DMS53 (cell line): ENCODE results near the gene AUNIP.

ENCODE experiments used
- DNase-seq: peaks from one replicate; lab custom pipeline; 2025; lab: John Stamatoyannopoulos, UW

Gene AUNIP

GRCh38 chr1:25794325-25794724 lies 64.9 kb downstream of the AUNIP start:
- DNase-seq = no peak

- no peak for DNase-seq
Observed at GRCh38 chr1:25793585-25794170, 65.6 kb downstream of the AUNIP start.

- no peak for DNase-seq
Observed at GRCh38 chr1:25792115-25792514, 67.1 kb downstream of the AUNIP start.

- no peak for DNase-seq
Observed at GRCh38 chr1:25790472-25790871, 68.8 kb downstream of the AUNIP start.

- no peak for DNase-seq
Observed at GRCh38 chr1:25787760-25788166, 71.5 kb downstream of the AUNIP start.

- no peak for DNase-seq
Observed at GRCh38 chr1:25786887-25787759, 72.1 kb downstream of the AUNIP start.

- no peak for DNase-seq
Observed at GRCh38 chr1:25785333-25786067, 73.8 kb downstream of the AUNIP start.

- no peak for DNase-seq
Observed at GRCh38 chr1:25784575-25785051, 74.6 kb downstream of the AUNIP start.
